ENCODE data around the gene DBP.

DNA sequence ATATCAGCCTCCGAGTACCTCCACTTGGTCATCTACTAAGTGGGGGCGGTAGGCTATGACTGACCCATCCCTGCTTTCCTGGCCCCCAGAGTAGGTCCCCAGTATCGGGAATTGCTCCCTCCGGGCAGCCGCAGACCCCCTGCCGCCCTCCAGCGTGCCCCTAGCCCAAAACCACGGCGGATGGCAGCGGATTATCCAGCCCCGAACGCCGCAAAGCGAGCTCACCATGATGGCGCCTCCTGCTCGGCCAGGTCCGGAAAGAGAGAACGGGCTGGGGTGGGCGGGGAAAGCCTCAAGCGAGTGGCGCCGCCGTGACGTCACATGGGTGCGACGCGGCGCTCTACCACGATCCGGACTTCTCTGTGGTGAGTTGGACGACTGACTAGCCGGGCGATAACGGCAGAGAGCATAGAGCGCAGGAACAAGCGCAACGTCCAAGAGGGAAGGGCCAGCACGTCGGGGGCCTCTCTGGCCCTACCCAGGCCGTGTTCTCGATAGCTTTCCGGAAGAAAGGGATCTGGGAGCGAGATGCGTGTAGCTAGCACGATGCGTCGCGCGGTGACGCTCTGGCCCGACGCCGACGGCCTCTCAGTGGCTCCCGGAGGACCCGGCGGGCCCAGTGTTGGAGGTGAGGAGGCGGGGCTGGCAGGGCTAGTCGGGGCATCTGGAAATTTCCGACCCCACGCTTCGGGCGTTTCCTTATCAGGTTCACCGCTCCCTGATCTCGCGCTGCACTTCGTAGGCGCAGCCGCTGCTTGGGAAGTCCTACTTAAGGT, 18.1 kb downstream of the DBP start, which contains the start of the genes RPL18 and SPHK2:
- TF ChIP-seq CTCF (IDR thresholded peaks at IDR 0.05; ENCODE audit: low read depth, low read length) = no peak
- TF ChIP-seq EZH2phosphoT487 (IDR thresholded peaks at IDR 0.05; ENCODE audit: low read depth) = no peak
